ENCODE measurements around the gene CERKL.
"Not testable (repeated sequence)": the region's sequence is repeated elsewhere in the genome, so short reads cannot be mapped to it uniquely, and the experiment has no call there.

Gene CERKL, protein sequence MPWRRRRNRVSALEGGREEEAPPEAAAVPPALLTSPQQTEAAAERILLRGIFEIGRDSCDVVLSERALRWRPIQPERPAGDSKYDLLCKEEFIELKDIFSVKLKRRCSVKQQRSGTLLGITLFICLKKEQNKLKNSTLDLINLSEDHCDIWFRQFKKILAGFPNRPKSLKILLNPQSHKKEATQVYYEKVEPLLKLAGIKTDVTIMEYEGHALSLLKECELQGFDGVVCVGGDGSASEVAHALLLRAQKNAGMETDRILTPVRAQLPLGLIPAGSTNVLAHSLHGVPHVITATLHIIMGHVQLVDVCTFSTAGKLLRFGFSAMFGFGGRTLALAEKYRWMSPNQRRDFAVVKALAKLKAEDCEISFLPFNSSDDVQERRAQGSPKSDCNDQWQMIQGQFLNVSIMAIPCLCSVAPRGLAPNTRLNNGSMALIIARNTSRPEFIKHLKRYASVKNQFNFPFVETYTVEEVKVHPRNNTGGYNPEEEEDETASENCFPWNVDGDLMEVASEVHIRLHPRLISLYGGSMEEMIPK

DNA sequence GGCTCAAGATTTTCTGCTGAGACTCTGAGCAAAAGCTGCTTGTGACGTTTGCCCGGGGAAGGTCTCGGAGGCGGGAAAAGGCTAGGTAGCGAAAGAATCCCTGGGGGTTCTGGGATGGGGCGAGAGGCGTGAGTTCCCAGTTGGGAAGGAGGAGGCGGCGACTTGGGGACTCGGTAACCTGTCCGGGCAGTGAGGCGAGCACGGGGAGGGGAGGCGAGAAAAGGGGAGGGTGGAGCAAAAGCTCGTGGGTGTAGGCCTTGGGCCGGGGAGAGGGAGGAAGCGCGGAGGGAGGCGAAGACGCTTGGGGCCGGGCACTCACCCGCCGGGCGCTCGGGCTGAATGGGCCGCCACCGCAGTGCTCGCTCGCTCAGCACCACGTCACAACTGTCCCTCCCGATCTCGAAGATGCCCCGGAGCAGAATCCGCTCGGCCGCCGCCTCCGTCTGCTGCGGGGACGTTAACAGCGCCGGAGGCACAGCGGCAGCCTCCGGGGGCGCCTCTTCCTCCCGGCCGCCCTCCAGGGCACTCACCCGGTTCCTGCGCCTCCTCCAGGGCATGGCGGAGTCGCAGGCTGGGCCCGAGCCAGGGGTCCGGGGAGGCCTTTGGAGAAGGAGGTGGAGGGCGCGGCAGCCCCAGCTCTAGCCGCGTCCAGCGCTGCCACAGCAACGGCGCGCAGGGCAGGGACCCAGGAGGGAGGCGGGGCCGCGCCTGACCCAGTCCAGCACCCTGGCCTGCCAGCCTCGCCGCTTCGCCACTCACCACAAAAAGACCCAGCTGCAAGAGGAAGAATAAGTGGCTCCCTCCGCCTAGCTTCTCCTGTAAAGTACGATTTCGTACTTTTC, at the start of gene CERKL:
TSS of gene CERKL (minus strand) at position 656 of the 842 bp plus-strand sequence. CDS start at position 557, 99 bp downstream.
- DNase-seq (ENCODE audit: low read depth) = no peak

DNA sequence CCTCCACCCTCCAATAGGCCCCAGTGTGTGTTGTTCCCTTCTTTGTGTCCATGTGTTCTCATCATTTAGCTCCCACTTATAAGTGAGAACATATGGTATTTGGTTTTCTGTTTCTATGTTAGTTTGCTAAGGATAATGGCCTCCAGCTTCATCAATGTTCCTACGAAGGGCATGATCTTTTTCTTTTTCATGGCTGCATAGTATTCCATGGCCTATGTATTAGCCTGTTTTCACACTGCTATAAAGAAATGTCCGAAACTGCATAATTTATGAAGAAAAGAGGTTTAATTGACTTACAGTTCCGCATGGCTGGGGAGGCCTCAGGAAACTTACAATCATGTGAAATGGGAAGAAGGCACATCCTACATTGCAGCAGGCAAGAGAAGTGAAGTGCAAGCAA, 45.6 kb upstream of the CERKL start:
- DNase-seq (ENCODE audit: low read depth) = not testable (repeated sequence)

DNA sequence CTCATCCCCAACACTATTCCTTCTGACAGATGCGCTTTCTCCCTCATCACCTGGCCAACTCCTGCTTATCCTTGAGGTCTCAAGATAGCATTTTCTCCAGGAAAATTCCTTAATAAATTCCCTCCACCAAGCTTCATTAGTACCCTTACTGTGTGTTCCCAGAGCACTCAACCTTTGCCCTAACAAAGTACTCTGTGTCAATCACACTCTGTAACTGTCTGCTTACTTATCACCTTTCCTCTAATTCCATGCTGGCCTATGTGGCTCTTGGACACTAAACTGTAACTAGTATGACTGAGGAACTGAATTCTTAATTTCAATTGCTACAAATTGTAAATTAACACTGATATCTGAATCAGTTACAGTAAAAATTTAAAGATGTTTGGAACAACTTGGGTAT, 41.3 kb upstream of the CERKL start:
- no peak for DNase-seq (ENCODE audit: low read depth)

DNA sequence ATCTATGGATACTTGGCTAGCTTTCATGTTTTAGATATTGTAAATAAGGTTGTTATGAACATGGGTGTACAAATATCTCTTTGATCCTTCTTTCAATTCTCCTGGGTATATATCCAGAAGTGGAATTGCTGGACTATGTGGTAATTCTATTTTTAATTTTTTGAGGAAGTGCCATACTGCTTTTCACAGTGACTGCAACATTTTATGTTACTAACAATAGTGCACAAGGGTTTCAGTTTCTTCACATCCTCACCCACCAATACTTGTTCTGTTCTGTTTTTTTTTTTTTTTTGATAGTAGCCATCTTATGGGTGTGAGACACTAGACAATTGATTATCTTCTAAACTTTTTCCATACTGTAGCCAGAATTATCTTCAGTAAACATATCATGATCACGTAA, 40.7 kb upstream of the CERKL start:
- DNase-seq (ENCODE audit: low read depth) = no peak

DNA sequence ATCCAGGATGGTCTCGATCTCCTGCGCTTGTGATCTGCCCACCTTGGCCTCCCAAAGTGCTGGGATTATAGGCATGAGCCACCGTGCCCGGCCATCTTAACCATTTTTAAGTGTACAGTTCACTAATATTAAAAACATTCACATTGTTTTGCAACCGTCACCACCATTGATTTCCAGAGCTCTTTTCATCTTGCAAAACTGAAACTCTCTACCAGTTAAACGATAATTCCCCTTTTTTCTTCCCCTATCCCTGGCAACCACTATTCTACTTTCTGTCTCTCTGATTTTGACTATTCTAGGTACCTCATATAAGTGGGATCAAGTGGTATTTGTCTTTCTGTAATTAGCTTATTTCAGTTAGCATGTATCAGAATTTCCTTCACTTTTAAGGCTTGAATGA, 40.2 kb upstream of the CERKL start:
- DNase-seq (ENCODE audit: low read depth) = no peak

DNA sequence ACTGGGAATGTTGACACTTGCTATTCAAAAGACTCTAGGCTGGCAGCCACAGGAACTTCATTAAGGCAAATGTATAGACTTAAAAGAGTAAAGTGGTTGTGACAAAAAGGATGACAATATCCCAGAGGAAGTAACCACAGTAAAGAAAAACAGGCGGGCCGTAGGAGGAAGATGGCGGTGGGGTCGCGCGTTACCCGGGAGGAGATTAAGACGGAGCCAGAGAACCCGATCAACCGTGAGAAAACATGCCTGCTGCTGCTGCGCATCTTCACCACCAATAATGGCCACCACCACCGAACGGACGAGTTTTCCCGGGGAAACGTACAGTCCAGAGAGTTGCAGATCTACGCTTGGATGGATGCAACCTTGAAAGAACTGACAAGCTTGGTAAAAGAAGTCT, 37.4 kb upstream of the CERKL start:
- DNase-seq (ENCODE audit: low read depth) = no peak

DNA sequence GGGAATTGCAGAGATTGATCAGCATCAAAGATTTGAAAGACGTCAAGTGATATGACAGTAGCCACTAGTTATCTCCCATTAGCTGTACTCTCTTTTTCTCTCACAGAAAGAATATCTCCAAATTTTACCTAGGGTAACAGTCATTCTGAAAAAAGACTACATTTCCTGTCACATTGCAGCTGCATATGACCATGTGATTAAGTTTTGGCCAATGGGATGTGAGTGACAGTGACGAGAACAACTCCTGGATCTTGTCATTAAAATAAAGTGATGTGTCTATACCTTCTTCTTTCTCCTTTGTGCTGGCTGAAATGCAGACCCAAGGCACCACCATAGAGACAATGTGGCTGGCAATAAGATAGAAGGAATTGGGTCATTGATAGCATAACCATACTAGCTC, 34.0 kb upstream of the CERKL start:
- DNase-seq (ENCODE audit: low read depth) = no peak

DNA sequence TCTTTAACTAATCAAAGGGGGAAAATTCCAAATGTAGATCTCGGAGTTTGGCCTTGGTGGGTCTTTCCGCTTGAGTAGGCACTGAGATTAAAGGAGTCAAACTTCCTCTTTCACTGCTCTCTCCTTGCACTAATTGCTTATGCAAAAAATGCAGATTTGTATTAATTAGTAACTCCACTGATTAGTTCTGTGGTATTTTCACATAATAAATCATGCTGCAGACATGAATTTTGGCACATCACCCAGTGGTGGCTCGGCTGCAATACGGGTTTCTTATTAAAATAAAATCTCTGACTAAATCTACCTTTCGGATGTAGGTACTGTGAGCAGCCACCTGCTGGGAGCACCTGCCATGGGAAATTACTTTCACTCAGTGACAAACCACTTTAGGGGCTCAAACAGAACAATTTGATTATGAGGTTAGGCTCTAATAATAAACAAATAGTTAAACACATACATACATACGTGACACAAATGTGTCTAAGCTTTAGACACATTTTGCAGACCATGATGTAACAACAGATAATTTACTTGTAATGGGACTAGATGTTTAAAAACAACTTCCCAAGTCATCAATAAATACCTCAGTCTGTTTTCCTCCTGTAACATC, 29.8 kb upstream of the CERKL start:
- no peak for DNase-seq (ENCODE audit: low read depth)

DNA sequence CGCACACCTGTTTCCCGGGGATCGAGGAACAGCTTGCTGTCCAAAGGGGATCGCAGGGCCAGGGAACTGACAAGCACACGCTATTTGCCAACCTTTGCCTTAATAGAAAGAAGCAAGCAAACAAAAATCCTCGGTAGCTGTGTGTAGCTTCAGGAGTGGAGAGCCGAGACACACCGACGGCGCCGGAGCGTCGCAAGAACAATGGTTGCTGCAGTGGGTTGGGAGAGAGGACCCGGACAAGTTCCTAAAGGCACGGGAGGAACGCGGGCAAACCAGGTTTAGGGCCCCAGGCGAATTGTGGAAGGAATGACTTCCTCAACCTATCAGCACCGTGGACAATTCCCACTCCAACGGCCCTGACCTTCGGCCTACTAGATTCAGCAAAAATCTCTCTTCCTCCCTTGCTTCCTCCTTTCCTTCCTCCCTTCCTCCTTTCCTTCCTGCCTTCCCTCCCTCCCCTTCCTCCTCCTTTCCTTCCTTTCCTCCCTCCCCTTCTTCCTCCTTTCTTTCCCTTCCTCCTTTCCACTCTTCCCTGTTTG, 28.3 kb upstream of the CERKL start:
- DNase-seq (ENCODE audit: low read depth) = no peak

DNA sequence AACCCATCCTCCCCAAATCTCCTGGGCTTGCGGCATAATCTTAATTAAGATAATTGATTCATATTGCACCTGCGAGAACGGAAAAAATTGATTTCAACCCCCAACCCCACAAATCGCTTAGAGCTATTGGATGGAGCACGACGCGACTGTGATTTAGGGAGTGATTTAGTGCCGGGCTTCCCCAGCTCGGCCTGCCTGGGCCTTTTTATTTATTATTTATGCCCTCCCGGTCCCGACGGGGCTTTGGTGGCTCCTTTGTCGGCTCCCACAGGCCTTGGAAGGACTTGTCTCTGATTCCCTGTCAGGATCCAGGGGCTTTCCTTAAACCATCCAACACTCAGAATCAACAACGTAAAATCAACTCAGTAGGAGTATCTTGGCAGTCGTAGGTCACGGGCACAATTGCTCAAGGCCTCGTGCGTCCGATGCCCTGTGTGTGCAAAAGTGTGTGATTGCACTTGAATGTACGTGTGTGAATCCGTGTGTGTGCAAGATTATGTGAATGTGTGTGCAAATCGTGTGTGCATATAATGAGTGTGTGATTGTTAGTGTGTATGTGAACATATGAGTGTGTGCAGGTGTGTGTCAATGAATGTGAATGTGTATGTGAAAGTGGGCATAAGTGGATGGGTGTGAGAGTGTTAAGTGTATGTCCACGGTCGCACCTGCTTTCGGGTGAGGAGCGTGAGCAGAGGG, 27.7 kb upstream of the CERKL start:
- no peak for DNase-seq (ENCODE audit: low read depth)

DNA sequence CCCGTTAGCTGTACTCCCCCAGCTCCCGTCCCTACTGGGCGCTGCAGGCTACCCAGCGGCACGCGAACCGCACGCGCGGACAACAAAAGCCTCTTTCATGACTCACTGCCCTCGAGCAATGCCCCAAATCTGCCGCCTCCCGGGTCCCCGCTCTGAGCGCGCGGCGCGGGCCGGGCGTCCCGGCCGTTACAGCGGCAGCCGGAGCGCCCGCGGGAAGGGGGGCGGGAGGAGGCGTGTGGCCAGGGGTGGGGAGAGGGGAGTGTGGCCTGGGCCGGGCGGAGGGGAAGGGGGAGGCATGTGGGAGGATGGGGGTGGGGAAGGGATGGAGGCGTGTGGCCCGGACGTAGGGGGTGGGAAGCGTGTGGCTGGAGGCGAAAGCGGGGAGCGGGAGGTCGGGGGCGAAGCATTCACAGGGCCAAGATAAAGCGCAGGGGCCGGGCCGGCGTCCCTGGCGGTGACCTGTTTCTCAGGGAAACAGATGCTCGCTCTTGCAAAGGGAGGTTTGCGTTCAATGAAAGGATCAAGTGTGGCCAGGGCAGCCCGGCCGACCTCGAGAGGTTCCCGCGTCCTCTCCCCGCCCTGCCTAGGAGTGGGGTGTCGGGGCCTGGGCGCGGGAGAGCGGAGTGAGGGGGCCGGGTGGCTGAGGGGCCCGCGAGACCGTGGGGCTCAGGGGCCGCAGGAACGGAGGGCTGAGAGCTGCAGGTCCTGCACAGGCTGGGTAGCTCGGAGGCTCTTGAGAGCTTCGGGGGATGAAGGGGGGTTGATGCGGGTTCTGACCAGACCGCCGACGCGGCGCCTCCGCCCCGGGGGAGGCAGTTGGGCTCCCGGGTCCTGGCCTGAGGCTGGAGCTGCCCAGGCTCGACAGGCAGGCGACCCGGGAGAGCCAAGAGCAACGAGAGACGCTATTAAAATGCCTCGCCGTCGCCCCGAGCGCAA, 26.9 kb upstream of the CERKL start:
- no peak for DNase-seq (ENCODE audit: low read depth)

DNA sequence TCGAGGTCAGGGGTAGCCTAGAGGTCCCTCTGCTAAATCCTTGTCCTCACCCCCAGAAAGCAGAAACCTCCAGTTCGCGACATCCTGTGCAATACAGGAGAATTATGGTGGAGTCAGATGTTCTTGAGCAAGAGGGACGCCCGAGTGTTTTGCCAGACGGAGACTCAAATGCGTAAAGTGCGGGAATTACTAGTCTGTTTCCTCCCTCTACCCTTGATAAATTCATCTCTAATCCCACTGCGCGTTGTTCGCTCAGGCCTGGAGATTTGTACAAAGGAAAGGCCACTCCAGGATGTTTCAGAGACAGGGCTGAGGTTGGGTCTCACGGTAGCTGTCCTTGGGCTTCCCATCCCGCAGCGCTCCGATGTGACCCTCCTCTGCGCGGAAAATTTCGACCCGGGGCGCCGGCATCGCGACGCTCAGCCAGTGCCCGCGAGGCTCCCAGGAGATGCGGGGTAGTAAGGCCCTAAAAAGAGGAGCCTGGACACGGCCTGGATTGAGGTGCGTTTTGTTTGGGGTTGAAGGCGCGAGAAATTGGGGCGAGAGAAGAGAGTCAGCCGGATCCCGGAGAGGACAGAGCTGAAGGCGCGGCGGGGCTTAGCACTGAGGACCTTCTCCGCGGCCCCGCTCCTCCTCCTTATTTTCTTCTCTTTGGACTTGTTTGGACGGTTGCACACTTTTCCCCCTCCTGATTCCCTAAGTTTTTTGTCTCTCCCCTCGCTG, 26.1 kb upstream of the CERKL start:
- no peak for DNase-seq (ENCODE audit: low read depth)

DNA sequence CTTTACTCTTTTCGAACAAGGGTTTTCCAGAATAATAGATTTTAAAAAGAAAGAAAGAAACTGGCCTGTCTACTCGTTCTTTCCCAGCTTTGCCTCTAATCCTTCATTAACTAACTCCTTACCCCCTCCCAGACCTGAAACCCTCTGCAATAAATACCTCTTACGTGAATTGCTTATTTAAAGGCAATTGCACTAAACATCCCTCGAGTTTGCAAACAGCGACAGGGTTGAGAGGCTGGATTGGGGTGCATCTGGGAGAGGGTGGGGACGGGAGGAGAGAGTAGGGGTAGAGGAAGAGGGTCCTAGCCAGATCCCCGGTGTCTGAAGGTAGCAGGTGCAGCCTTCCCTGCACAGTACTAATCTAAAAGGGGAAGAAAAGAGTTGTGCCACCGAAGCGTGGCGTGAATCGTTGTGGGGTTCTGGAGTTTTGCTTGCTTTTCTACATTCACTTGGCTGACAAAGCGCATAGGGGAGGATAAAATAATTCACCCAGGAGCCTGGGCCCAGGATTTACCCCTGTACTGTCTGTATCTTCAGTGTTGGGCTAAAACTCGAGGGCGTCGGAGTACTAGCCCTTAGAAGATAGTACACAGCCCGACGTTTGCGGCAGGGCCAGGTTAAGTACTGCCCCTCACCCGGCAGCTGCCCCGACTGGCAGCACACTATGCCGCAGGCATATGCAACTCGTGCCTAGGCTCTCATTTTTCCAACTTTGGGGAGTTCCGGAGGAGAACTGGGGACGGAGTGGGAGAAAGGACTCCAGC, 25.3 kb upstream of the CERKL start:
- DNase-seq (ENCODE audit: low read depth) = no peak

DNA sequence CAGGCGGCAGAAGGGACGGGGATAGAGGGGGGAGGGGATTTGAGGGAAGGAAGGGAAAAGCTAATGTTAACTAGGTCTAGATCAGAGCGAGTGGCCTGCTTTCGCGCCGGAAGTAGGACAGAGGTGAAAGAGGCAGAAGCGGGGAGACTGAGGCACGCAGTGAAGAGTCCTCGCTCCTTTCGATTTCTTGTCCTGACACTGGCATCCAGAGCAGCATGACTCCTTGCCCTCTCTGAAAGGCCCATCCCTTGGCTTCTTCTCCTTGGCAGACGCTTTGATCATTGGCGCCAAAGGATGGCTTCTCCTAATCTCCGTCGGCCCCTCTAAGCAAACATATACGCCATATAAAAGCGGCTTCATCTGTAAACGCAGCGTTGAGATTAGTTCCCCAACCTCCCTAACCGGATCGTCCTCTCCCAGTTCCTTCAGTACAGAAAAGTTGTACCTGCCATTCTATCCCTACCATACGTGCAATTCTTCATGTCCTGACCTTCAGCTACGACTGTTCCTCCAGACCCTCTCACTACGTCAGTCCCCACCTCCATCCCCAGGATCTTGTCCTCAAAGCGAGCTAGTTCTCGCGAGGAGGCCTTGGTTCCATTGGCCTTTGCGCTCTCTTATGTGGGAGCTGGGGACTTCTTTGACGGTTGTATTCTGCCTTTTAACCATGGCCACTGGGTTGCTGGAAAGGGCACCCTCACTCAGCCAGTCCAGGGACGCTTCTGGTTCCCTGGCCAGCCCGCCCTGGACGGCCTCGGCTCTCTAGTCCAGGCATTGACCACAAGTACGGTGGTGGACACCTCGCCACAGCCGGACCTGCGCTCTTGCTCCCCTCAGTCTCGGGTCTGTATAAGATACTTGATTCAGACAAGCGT, 24.3 kb upstream of the CERKL start:
- no peak for DNase-seq (ENCODE audit: low read depth)

DNA sequence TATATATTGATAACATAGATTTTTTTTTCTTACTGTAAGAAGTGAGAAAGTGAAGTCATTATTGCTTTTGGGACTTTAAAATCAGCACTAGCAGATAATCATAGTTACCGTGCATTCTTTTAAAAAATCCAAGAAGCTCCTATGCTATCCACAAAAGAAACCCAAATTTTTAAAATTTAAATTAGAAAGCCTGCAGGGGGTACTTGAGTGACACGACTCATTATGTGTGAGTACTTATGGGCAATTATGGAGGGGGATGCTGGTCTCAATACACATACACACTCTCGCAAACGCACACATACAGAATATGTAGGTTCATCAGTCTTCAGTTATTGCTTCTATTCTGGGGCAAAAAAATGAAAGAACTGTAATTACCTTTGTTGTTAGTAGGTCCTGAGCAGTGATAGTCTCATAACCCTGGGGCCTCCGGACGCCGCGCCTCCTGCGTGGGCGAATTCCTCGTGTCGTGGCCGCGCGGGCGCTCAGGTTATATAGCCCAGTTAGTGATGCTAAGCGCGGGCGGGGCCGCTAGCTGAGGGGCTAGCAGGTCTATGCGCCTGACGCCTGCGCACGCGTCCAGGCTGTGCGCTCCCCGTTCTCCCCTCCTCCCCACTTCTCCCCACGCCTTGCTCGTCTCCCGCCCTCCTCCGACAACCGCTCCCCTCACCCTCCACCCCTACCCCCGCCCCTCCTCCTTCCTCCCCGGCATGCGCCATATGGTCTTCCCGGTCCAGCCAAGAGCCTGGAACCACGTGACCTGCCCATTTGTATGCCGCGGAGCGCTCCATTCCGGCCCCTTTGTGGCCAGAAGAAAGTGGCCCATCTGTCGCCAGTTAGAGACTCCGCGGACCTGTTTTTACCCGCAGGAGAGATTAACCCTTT, 23.4 kb upstream of the CERKL start, which contains the start of gene NEUROD1:
TSS of gene NEUROD1 (minus strand) at position 463 of the 882 bp plus-strand sequence. CDS start 1,657 bp downstream, outside the sequence.
- DNase-seq (ENCODE audit: low read depth) = no peak

DNA sequence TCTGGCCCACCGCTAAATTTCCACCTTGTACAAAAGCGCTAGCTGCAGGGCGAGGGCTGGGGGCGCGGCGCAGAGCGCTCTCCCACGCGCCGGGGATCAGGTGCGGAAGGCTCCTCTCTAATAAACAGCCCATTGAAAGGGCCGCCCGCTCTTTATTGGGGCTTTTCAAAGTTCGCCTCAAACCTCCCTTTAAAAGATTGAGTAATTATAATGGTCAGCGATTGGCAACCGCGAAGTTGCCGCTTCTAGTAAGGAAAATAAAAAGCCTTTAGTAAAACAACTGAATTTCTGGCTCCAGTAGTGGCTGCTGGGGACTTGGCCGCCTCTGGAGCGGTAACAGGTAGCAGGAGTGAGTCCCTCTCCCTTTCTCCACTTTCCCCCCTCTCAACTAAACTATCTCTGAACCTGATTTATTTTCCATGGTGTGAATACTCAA, 22.7 kb upstream of the CERKL start:
- DNase-seq (ENCODE audit: low read depth) = no peak
